Panc1 (cell line): Measurements from ENCODE around the gene PRELID3B.

Experiments
- CTCF ChIP-seq: fragments of 450-650 bp; IDR thresholded peaks from 2 replicates; pipeline ENCODE4 v1.5.1; 2017; ENCODE audit warnings: mild to moderate bottlenecking
- TF ChIP-seq, protein P1 (sequence below), 2 experiments: IDR thresholded peaks; 2 replicates each; pipeline ENCODE4 v1.6.1; 2011 to 2012; ENCODE audit warnings: low read depth in 2 of 2, control low read depth in 1 of 2, low read length in 1 of 2, mild to moderate bottlenecking in 1 of 2, moderate library complexity in 1 of 2; ENCODE audit not compliant: insufficient read depth in 1 of 2

- no peak for TF ChIP-seq CTCF
- TF ChIP-seq, protein P1, sequence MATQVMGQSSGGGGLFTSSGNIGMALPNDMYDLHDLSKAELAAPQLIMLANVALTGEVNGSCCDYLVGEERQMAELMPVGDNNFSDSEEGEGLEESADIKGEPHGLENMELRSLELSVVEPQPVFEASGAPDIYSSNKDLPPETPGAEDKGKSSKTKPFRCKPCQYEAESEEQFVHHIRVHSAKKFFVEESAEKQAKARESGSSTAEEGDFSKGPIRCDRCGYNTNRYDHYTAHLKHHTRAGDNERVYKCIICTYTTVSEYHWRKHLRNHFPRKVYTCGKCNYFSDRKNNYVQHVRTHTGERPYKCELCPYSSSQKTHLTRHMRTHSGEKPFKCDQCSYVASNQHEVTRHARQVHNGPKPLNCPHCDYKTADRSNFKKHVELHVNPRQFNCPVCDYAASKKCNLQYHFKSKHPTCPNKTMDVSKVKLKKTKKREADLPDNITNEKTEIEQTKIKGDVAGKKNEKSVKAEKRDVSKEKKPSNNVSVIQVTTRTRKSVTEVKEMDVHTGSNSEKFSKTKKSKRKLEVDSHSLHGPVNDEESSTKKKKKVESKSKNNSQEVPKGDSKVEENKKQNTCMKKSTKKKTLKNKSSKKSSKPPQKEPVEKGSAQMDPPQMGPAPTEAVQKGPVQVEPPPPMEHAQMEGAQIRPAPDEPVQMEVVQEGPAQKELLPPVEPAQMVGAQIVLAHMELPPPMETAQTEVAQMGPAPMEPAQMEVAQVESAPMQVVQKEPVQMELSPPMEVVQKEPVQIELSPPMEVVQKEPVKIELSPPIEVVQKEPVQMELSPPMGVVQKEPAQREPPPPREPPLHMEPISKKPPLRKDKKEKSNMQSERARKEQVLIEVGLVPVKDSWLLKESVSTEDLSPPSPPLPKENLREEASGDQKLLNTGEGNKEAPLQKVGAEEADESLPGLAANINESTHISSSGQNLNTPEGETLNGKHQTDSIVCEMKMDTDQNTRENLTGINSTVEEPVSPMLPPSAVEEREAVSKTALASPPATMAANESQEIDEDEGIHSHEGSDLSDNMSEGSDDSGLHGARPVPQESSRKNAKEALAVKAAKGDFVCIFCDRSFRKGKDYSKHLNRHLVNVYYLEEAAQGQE (IDR thresholded peaks at IDR 0.05; ENCODE audit: insufficient read depth in 1 of 2, low read depth in 2 of 2, low read length in 1 of 2), result no peak
Observed at GRCh38 chr20:59047938-59048680, 5.5 kb upstream of the PRELID3B start.
